GM23248 (cell line): ENCODE data around the gene SEPSECS.

Experiments
- EZH2 ChIP-seq: fragments of 200-600 bp; sonication (generic); IDR thresholded peaks from 2 replicates; pipeline ENCODE4 v1.6.1; 2018; ENCODE audit warnings: antibody characterized with exemption, mild to moderate bottlenecking; ENCODE audit not compliant: insufficient read depth, poor library complexity, severe bottlenecking
- EZH2phosphoT487 ChIP-seq: fragments of 200-600 bp; sonication (generic); IDR thresholded peaks from 2 replicates; pipeline ENCODE4 v1.6.1; 2018; ENCODE audit warnings: antibody characterized with exemption, moderate library complexity, mild to moderate bottlenecking, low read depth; ENCODE audit not compliant: insufficient read depth

DNA sequence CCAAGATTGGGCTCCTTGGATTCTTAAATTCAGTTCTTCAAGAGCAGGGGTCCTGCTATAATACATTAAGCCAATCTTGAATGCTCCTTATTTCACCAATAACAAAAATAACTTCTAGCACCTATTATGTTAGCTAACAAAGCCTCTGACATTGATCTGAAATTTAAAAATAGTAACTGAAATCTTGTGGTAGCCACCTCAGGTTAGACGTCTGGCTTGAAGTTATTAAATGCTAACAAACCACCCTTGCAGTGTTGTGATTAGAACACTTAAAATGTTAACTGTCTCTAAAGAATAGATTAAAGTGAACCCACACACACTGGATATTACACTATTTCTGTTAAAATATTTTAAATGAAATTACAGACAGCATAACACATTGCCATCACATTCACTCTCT is 79.7 kb downstream of the SEPSECS start:
- TF ChIP-seq EZH2 (no peak), EZH2phosphoT487 (no peak)
